SK-N-MC (cell line): Measurements from ENCODE around the gene CDH23.

Source experiments
- EZH2 ChIP-seq: fragments of 200-600 bp; sonication (generic); IDR thresholded peaks from one replicate; pipeline ENCODE4 v1.6.1; 2017; ENCODE audit warnings: antibody characterized with exemption
- FOXP2 ChIP-seq: optimal IDR thresholded peaks from 2 replicates; pipeline ENCODE3; 2011; ENCODE audit warnings: mild to moderate bottlenecking, moderate library complexity; ENCODE audit not compliant: insufficient read depth; ENCODE audit errors: extremely low read length, control extremely low read depth
- POLR2AphosphoS5 ChIP-seq: IDR thresholded peaks from 2 replicates; pipeline ENCODE4 v1.6.1; 2012; ENCODE audit warnings: mild to moderate bottlenecking, low read depth, low read length, borderline replicate concordance

GRCh38 chr10:71431239-71432100, 34.8 kb downstream of the CDH23 start:
- TF ChIP-seq EZH2 (no peak), FOXP2 (no peak), POLR2AphosphoS5 (no peak)
